Measurements from ENCODE around the gene CPSF3. TPM values are rescaled to one million over a fixed set of nuclear protein-coding genes. Genes with fewer than 3 reads are reported as not detected.

The CPSF3 gene
- total RNA-seq, 2 experiments from 2014 or later, result 64.5 to 65.7 TPM

DNA sequence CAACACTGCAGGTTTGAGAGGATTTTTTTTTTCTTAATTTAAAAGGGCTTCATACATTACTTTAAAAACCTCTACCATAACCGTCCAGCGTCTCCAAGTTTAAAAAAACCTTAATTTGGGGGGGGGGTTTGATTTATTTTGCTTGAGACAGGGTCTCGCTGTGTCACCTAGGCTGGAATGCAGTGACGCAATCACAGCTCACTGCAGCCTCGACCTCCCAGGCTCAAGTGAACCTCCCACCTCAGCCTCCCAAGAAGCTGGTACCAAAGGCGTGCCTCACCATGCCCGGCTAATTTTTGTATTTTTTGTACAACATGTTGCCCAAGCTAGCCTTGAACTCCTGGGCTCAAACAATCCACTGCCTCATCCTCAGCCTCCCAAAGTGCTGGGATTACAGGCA is 95.3 kb downstream of the CPSF3 start:
- H3K27ac Mint-ChIP-seq, result no peak overlapping the region
- intact Hi-C loops (cut with micrococcal nuclease), result no loop called here
- H3K4me3 Mint-ChIP-seq, result no peak overlapping the region
- peaks cover 28% of the 10 kb centered on the region for H3K36me3 Mint-ChIP-seq (ENCODE audit: low read depth)
- peaks cover 1% of the 10 kb centered on the region for H3K4me1 Mint-ChIP-seq (ENCODE audit: low read depth)
- H3K27me3 Mint-ChIP-seq (ENCODE audit: low read depth), result no peaks in the 10 kb centered on the region
- no peak for DNase-seq
- CTCF ChIA-PET, result no interaction called here
- no peaks in the 10 kb centered on the region for H3K9me3 Mint-ChIP-seq

- no peaks in the 10 kb centered on the region for H3K9me3 Mint-ChIP-seq
- CTCF ChIA-PET, result no interaction called here
- H3K4me1 Mint-ChIP-seq (ENCODE audit: low read depth), result peaks cover 1% of the 10 kb centered on the region
- no peak for DNase-seq
- H3K4me3 Mint-ChIP-seq, result no peak overlapping the region
- intact Hi-C loops (cut with micrococcal nuclease), result no loop called here
- H3K27me3 Mint-ChIP-seq (ENCODE audit: low read depth), result no peaks in the 10 kb centered on the region
- peaks cover 28% of the 10 kb centered on the region for H3K36me3 Mint-ChIP-seq (ENCODE audit: low read depth)
- no peak overlapping the region for H3K27ac Mint-ChIP-seq
Observed at GRCh38 chr2:9519250-9519649, 95.8 kb downstream of the CPSF3 start.

Other genes with a start within 250 kb of the CPSF3 start
- gene ASAP2, start 216.8 kb upstream of the CPSF3 start, total RNA-seq, result under 1 TPM; 0.14 to 0.15 TPM
- gene ITGB1BP1, start 126 bp upstream of the CPSF3 start, total RNA-seq, result 10 to 100 TPM; 97.2 to 97.4 TPM
- gene IAH1, start 50.9 kb downstream of the CPSF3 start, total RNA-seq, result 10 to 100 TPM; 65.4 to 70.2 TPM
- 10 to 100 TPM; 10.5 to 11.0 TPM for gene ADAM17, start 132.2 kb downstream of the CPSF3 start, total RNA-seq
- gene YWHAQ, start 207.3 kb downstream of the CPSF3 start, total RNA-seq, result 100 to 1,000 TPM; 248 to 261 TPM

All from activated naive CD4-positive, alpha-beta T cell treated with anti-CD3 and anti-CD28 coated beads for 36 hours (primary cell).